K562 (cell line): ENCODE measurements around the gene PPP2R2D. TPM values are rescaled to one million over a fixed set of nuclear protein-coding genes. Genes with fewer than 3 reads are reported as not detected.

Experiments used
- ATAC-seq: fragments of 200-7000 bp; cut with Tn5 transposase; 3 replicates; pipeline ENCODE4 v1.9.1; 2020; ENCODE audit warnings: moderate library complexity
- BruUV-seq: library from RNA; stranded (reverse); fragments of 400-500 nt; replicated peaks from 2 replicates; lab custom pipeline; 2021; lab: Mats Ljungman, UMichigan
- CTCF ChIA-PET: fragments of 300-600 bp; formaldehyde crosslinking; extraction: SDS; loops from one replicate; lab custom pipeline; 2021; ENCODE audit warnings: low intra/inter-chr PET ratio; lab: Yijun Ruan, JAX
- POLR2A ChIA-PET: fragments of 300-600, 350-650 bp; sonication (Branson Sonifier 250); formaldehyde crosslinking; extraction: SDS; loops from one replicate; lab custom pipeline; 2021; ENCODE audit warnings: antibody characterized with exemption, inconsistent platforms; lab: Yijun Ruan, JAX
- DNase-seq, 4 experiments: peaks; one replicate each; pipeline versions ENCODE4 v3.0.0 to v3.0.0-alpha.2; 2011 to 2018; ENCODE audit warnings: low spot score in 3 of 4, mixed read lengths in 3 of 4; ENCODE audit errors: extremely low read depth in 1 of 4
- FAIRE-seq: peaks from 2 replicates; lab custom pipeline; 2011; peaks lifted over from hg19 to GRCh38; lab: Jason Lieb, UNC
- H2AFZ ChIP-seq: 2 replicates; pipeline ENCODE4 v1.6.0; 2011; ENCODE audit warnings: low read depth, low read length, control low read depth, inconsistent platforms
- H3K27ac ChIP-seq: fragments of 200-600 bp; 3 replicates; pipeline ENCODE4 v1.8.0; 2011; ENCODE audit warnings: low read depth, mild to moderate bottlenecking, control low read depth, inconsistent platforms, low read length, moderate library complexity, mixed read lengths; ENCODE audit errors: extremely low read depth
- H3K27me3 ChIP-seq, 2 experiments: fragments of 300-600 bp in 1 of 2; 2 replicates in 1 of 2; 3 replicates in 1 of 2; pipeline versions ENCODE4 v1.6.0 to v1.8.0; 2011; ENCODE audit warnings: inconsistent platforms in 2 of 2, low read length in 2 of 2, mild to moderate bottlenecking in 1 of 2, mixed read lengths in 1 of 2, moderate library complexity in 1 of 2; ENCODE audit not compliant: control insufficient read depth in 2 of 2, insufficient read depth in 2 of 2
- H3K36me3 ChIP-seq: fragments of 300-600 bp; 3 replicates; pipeline ENCODE4 v1.8.0; 2011; ENCODE audit warnings: mild to moderate bottlenecking, low read length, inconsistent platforms; ENCODE audit not compliant: control insufficient read depth, insufficient read depth
- H3K4me1 ChIP-seq, 2 experiments: fragments of 200-600 bp in 1 of 2; replicated peaks in 1 of 2; 2 replicates in 1 of 2; 3 replicates in 1 of 2; pipeline versions ENCODE4 v1.5.1 to v1.8.0; 2011; ENCODE audit warnings: inconsistent platforms in 2 of 2, low read length in 2 of 2, mild to moderate bottlenecking in 1 of 2, mixed read lengths in 1 of 2, moderate library complexity in 1 of 2; ENCODE audit not compliant: control insufficient read depth in 2 of 2, insufficient read depth in 2 of 2
- H3K4me2 ChIP-seq: 2 replicates; pipeline ENCODE4 v1.6.1; 2011; ENCODE audit warnings: low read length, control low read depth, inconsistent platforms, mixed read lengths; ENCODE audit not compliant: insufficient read depth
- H3K4me3 ChIP-seq: fragments of 200-600 bp; sonication (generic), shearing (Covaris generic); 2 replicates; pipeline ENCODE4 v1.5.1; 2016; ENCODE audit warnings: control low read depth, inconsistent platforms
- H3K79me2 ChIP-seq: fragments of 200-600 bp; 3 replicates; pipeline ENCODE4 v1.8.0; 2011; ENCODE audit warnings: low read length, inconsistent platforms; ENCODE audit not compliant: control insufficient read depth, insufficient read depth
- H3K9ac ChIP-seq, 2 experiments: 2 replicates each; pipeline versions ENCODE4 v1.6.0 to v1.6.1; 2011; ENCODE audit warnings: low read depth in 2 of 2, low read length in 2 of 2, control low read depth in 1 of 2, inconsistent platforms in 1 of 2, mild to moderate bottlenecking in 1 of 2, mixed read lengths in 1 of 2; ENCODE audit not compliant: insufficient read depth in 1 of 2
- H3K9me1 ChIP-seq: one replicate; pipeline ENCODE4 v1.6.0; 2011; ENCODE audit warnings: inconsistent platforms, mild to moderate bottlenecking, low read length, moderate library complexity; ENCODE audit not compliant: control insufficient read depth, insufficient read depth
- H3K9me3 ChIP-seq: replicated peaks from 2 replicates; pipeline ENCODE4 v1.5.1; 2011; ENCODE audit warnings: low read depth, low read length, inconsistent platforms; ENCODE audit not compliant: control insufficient read depth, insufficient read depth
- H4K20me1 ChIP-seq: replicated peaks from 2 replicates; pipeline ENCODE4 v1.6.1; 2011; ENCODE audit warnings: low read length, inconsistent platforms, mixed read lengths; ENCODE audit not compliant: control insufficient read depth, insufficient read depth
- GABPB1 ChIP-seq: sonication (generic); formaldehyde crosslinking; IDR thresholded peaks from 2 replicates; pipeline ENCODE4 v1.8.0; 2022; ENCODE audit warnings: mild to moderate bottlenecking, missing genetic modification reagents
- NRF1 ChIP-seq, 2 experiments: fragments of 450-650 bp; IDR thresholded peaks in 1 of 2; conservative IDR thresholded peaks in 1 of 2; 2 replicates each; pipeline ENCODE4 v1.6.1; 2014; ENCODE audit warnings: mild to moderate bottlenecking in 2 of 2
- PHF20 ChIP-seq: fragments of 450-650 bp; IDR thresholded peaks from 2 replicates; pipeline ENCODE4 v1.6.1; 2018; ENCODE audit not compliant: partially characterized antibody
- WGBS: fragments of 100-300 bp; shearing (Covaris generic); methylation state at CpG from one replicate; pipeline ENCODE4 v1.1.6; 2016; ENCODE audit warnings: low coverage, mixed read lengths; ENCODE audit not compliant: insufficient coverage; ENCODE audit errors: missing lambda C conversion rate; 5-methylcytosine and 5-hydroxymethylcytosine counted together
- in situ Hi-C: fragments of 300-500 bp; cut with MboI; formaldehyde crosslinking; loops from 4 replicates; pipeline ENCODE4 v1.15.0; 2018; ENCODE audit warnings: inconsistent platforms, mixed read lengths
- intact Hi-C: fragments of 100-400 bp; cut with micrococcal nuclease; formaldehyde crosslinking; loops from 2 replicates; pipeline ENCODE4 v1.14.2; 2022
- polyA plus RNA-seq, 8 experiments: library from polyadenylated mRNA; depleted of rRNA in 4 of 8; stranded (reverse) in 5 of 8; unstranded in 3 of 8; fragments of >200 nt; fragmentation: Nextera tagmentation in 2 of 8; fragmentation: Illumina TruSeq in 1 of 8; extraction: Ambion mirVana in 2 of 8; extraction: Trizol in 1 of 8; gene quantifications; 2 replicates each; pipeline versions ENCODE4 v1.2.1 to v1.2.3, GENCODE V29; 2011 to 2014; ENCODE audit warnings: inconsistent platforms in 1 of 8, missing spikeins in 1 of 8
- total RNA-seq, 7 experiments: library from RNA; depleted of rRNA in 6 of 7; stranded (reverse); fragments of >200 nt in 6 of 7; fragmentation: Illumina TruSeq in 2 of 7; extraction: Trizol in 2 of 7; gene quantifications; 2 replicates each; pipeline versions ENCODE4 v1.2.1 to v1.2.3, GENCODE V29; 2011 to 2021; ENCODE audit warnings: low replicate concordance in 1 of 7
- TF ChIP-seq, protein P1 (sequence below): fragments of 450-650 bp; IDR thresholded peaks from 2 replicates; pipeline ENCODE4 v1.6.1; 2016

Gene PPP2R2D
- total and polyA plus RNA-seq, 9 of the 15 experiments (the other 6 are each of a cell fraction or from before 2014, with no cell fraction given): 1.9 to 37.0 (median 26.8) TPM

- intact Hi-C loops (loop anchor here (5.0 kb wide), 1 partner anchor 39 kb away; no protein-coding TSS in a partner anchor), in situ Hi-C loops (no loop called here)
- Histone ChIP-seq H3K27ac (peak overlapping the region; percentile 78; the same call in 2 of the 3 replicates), H3K9me1 (no peaks in the 10 kb centered on the region), H3K4me3 (peak overlapping the region; percentile 35; the same call in 1 of the 2 replicates), H3K79me2 (peaks cover 12% of the 10 kb centered on the region; the same call in 2 of the 3 replicates), H3K9me3 (no peaks in the 10 kb centered on the region), H3K36me3 (no peaks in the 10 kb centered on the region), H2AFZ (peak overlapping the region; percentile 89), H4K20me1 (no peaks in the 10 kb centered on the region), H3K4me2 (peak overlapping the region; percentile 89), H3K27me3 (no peaks in the 10 kb centered on the region), H3K4me1 (peaks cover 38 to 47% of the 10 kb centered on the region in 2 experiments), H3K9ac (peak overlapping the region; percentile 60 to 93)
- CTCF ChIA-PET: no interaction called here
- WGBS: 32% methylated on average over 26 of the region's 27 CpGs
- ATAC-seq (no peak), FAIRE-seq (no peak), DNase-seq (no peak)
- TF ChIP-seq GABPB1 (CRISPR knock-in tag): no peak
- TF ChIP-seq, protein P1, sequence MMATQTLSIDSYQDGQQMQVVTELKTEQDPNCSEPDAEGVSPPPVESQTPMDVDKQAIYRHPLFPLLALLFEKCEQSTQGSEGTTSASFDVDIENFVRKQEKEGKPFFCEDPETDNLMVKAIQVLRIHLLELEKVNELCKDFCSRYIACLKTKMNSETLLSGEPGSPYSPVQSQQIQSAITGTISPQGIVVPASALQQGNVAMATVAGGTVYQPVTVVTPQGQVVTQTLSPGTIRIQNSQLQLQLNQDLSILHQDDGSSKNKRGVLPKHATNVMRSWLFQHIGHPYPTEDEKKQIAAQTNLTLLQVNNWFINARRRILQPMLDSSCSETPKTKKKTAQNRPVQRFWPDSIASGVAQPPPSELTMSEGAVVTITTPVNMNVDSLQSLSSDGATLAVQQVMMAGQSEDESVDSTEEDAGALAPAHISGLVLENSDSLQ: 0 out of 2 replicates have a peak, but pooled peaks have one; percentile 11
- peak in 1 of 2 experiments; percentile 20; a peak in 1 of 4 replicates for TF ChIP-seq NRF1 (conservative IDR thresholded peaks at IDR 0.05 in 1 of 2, IDR thresholded peaks at IDR 0.05 in 1 of 2)
- no peak for TF ChIP-seq PHF20
- BruUV-seq: no TSS peak
- POLR2A ChIA-PET: interaction anchor here (0.6 to 1.6 kb wide), 6 partner anchors 7 to 92 kb away, joined by 3 to 8 read pairs (median 3); partner anchors contain the start of gene PPP2R2D
Measured at GRCh38 chr10:131892806-131893675, 7.8 kb upstream of the PPP2R2D start.
